HG03439 (cell line): ENCODE results near the gene MOB1B.

Experiments used
- ATAC-seq: cut with Tn5 transposase; IDR thresholded peaks from one replicate; pipeline ENCODE4 v1.9.1; 2021; ENCODE audit warnings: mild to moderate bottlenecking, moderate library complexity; ENCODE audit not compliant: unreplicated experiment

MOB1B gene

GRCh38 chr4:70914000-70914399 is 11.8 kb downstream of the MOB1B start:
- no peak for ATAC-seq

GRCh38 chr4:70914631-70915030 is 12.5 kb downstream of the MOB1B start:
- no peak for ATAC-seq

- no peak for ATAC-seq
These were observed 13.1 kb downstream of the MOB1B start for GRCh38 chr4:70915036-70915815.

DNA sequence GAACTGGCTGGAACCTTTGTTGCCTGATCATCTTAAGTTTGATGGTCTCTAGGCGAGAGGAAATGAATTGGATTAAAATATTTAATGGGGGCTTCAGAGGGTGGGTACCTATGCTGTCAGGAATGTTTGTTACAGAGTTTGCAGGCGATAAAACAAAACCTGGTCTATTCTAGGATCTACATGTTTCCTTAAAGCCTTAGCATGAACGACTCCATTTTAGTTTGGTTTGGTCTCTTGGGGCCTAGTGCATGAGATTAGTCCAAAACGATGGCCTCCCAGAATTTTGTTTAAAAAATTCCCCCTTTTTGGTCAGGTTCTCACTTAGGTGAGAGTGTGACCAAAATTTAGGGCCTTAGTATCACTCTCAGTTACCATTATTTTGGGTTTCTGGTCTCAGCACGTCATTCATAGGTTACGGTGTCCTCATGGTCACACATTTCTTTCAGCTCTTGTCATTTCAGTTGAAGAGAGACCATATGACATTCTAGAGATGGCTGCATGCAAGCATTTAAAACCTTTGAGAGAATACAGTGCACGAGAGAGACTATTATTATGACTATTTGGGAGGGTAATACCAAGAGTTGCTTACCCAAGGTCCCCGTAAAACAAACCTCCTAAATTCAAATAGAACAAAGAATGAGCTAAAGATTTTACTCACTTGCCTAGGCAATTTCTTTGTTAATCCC is 13.8 kb downstream of the MOB1B start:
- ATAC-seq = no peak

GRCh38 chr4:70920592-70920991 is 18.4 kb downstream of the MOB1B start:
- no peak for ATAC-seq

DNA sequence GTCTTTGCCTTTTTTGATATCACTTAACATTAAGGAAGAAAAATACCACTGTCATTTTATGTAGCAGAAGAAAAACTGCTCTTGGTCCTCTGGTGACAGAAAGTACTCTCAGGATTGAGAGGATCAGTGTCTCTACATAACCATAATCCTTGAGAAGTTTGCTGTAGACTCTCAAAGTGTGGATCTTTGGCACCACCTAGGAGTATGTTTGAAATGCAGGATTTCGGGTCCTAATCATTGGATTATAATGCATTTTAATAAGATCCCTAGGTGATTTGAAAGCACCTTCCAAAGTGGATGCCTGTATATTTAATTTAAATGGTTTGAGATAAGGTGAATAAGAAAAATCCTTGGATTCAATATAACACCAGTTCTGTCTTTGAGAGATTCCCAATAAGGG is 23.2 kb downstream of the MOB1B start:
- ATAC-seq = no peak

DNA sequence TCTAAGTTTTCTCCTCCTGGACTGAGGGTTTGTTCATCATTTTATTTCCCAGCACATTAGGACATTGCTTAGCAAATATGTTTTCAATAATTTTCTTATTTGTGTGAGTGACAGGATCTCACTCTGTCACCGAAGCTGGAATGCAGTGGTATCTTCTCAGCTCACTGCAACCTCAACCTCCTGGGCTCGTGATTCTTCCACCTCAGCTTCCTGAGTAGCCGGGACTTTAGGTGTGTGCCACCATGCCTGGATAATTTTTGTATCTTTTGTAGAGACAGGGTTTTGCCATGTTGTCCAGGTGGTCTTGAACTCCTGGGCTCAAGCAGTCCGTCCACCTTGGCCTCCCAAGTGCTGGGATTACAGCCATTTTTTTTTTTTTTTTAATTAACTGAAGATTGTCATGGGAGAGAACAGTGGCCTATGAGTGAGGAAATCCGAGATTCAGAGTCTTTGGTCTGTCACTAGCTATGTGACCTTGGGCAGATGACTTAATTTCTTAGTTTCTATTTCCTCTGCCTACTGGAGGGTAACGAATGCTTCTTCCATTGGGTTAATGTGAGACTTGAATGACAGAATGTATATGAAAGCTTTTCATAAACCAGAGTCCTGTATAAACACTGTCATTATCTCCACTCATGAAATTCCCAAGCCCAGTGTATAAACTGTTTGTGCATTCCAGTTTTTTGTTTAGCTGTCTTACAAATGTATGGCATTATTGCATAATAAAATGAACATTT is 23.9 kb downstream of the MOB1B start:
- peak; percentile 73 for ATAC-seq

- peak; percentile 58 for ATAC-seq
These were observed 25.5 kb downstream of the MOB1B start for GRCh38 chr4:70927502-70928137.

- no peak for ATAC-seq
These were observed 28.5 kb downstream of the MOB1B start for GRCh38 chr4:70930530-70931256.

- ATAC-seq = no peak
These were observed 29.2 kb downstream of the MOB1B start for GRCh38 chr4:70931347-70931746.

DNA sequence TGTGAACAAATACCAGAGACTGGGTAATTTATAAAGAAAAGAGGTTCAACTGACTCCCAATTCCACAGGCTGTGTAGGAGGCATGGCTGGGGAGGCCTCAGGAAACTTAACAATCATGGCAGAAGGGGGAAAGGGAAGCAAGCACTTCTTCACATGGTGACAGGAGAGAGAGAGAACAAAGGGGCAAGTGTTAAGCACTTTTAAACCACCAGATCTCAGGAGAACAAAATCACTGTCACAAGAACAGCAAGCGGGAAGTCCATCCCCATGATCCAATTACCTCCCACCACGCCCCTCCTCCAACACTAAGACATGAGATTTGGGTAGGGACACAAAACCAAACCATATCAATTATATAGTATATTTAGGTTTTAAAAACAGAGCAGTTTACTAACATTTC is 30.8 kb downstream of the MOB1B start:
- no peak for ATAC-seq

GRCh38 chr4:70935038-70935695 is 33.0 kb downstream of the MOB1B start:
- ATAC-seq = no peak

DNA sequence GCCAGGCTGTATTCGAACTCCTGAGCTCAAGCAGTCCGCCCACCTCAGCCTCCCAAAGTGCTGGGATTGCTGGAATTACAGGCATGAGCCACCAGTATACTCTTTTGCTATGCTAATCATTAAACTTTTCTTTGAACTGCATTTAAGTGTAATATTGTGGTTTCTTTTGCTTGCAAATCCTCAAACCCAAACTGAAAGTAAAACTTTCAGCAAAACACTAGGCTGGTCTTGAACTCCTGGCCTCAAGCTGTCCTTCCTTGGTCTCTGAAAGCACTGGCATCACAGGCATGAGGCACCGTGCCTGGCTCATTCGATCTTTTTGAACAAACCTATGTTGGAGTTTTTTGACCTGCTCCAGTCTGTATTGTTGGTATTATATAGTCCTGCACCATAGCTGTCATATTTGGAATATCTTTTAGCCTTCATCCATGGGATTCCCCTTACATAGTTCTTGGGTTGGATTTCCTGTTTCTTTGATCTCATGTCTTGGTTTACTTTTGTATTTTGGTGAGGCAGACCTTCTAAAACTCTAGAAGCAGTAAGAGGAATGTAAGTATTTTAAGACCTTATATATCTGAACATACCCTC is 34.1 kb downstream of the MOB1B start:
- ATAC-seq = no peak

- ATAC-seq = no peak
These were observed 35.9 kb downstream of the MOB1B start for GRCh38 chr4:70938086-70938485.

DNA sequence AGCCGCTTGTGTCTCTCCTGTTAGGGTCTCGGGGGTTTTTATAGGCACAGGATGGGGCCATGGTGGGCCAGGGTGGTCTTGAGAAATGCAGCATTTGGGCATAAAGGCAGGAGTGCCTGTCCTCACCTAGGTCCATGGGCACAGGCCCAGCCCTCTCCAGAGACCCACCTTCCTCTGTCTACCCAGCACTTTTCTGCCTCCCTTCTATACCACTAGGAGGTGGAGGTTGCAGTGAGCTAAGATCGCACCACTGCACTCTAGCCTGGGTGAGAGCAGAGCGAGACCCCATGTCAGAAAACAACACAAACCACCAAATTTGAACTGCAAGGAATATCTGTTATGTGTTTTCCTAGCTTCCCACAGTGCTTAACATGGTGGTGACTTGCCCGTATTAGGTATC is 38.0 kb downstream of the MOB1B start:
- no peak for ATAC-seq

DNA sequence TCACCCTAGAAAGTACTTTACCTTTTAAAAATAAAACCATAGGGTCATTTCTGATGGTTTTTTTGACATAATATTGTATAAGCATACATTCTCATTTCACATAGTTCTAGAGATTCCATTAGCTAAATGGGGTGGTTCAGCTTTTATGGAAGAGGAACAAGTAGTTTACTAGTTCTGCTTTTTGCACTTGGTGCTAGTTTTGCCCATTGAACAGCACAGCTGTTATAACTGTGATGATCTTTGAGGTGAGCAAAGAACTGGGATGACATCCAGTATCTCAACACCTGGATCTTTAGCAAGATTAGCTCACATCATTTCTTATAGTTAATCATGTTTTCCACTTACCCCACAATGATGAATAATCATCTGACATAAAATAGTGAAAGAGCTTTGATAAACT is 40.9 kb downstream of the MOB1B start:
- peak; percentile 52 for ATAC-seq

GRCh38 chr4:70945046-70945445 is 42.9 kb downstream of the MOB1B start:
- ATAC-seq = no peak

DNA sequence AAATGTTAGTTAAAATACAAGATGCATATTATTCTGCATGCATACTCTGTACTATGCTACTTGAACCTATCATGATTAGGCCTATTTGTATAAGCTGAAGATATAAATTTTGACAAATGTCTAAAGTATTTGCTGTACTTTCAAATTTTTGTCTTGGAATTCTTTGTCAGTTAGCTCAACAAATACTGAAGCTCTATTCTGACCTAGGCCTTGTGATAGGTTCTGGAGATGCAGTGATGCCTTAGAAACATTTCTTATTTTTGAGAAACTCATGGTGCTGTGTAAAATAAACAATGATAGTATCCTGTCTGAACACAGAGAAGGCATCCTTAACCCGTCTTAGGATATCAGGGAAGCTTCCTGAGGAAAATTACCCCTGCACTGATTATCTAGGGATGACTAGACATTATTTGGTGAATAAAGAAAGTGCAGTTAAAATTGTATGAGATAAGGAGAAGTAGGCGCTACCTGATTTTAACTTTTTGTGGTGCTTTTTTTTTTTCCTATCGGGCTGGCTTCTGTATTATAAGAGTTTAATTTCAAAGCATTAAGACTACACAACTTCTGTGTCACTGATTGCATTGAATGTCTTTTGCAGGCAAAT is 43.4 kb downstream of the MOB1B start:
- no peak for ATAC-seq

- no peak for ATAC-seq
These were observed 44.8 kb downstream of the MOB1B start for GRCh38 chr4:70946939-70947338.
